ENCODE results near the gene NOLC1. TPM values are rescaled to one million over a fixed set of nuclear protein-coding genes. Genes with fewer than 3 reads are reported as not detected.
A peak's percentile ranks its signal among the peaks of the same experiment; 100 is the strongest.

Gene NOLC1
- total and polyA plus RNA-seq, 7 experiments from 2014 or later, result 45.1 to 98.5 (median 58.8) TPM

GRCh38 chr10:102120991-102121738 lies 31.0 kb upstream of the NOLC1 start:
- intact Hi-C loops (cut with micrococcal nuclease), result loop anchor here (1.0 kb wide), 3 partner anchors 11 to 303 kb away; partner anchors contain the start of genes NOLC1 (in 2 of the 2) and OGA (in 1 of the 2)
- Histone ChIP-seq H3K27ac (ENCODE audit: low read depth, low read length) (peak overlapping the region; percentile 97), H3K4me3 (ENCODE audit: low read length) (peak overlapping the region; percentile 90), H3K27me3 (ENCODE audit: control insufficient read depth in 2 of 2, insufficient read depth in 2 of 2, low read length in 2 of 2) (no peaks in the 10 kb centered on the region), H3K36me3 (ENCODE audit: control insufficient read depth in 2 of 3, insufficient read depth in 3 of 3, low read length in 3 of 3) (peaks cover 0 to 3% (median 0%) of the 10 kb centered on the region in 3 experiments), H3K9me3 (ENCODE audit: control insufficient read depth in 2 of 3, low read length in 3 of 3) (no peaks in the 10 kb centered on the region), H3K4me1 (ENCODE audit: control insufficient read depth in 2 of 2, insufficient read depth in 2 of 2, low read length in 2 of 2) (peaks cover 35 to 37% of the 10 kb centered on the region in 2 donors)
- ChIA-PET CTCF (interaction anchor here (2.8 kb wide), 1 partner anchor 11 kb away, joined by 12 read pairs; the partner anchor contains the start of gene PPRC1), POLR2A (interaction anchor here (0.6 to 1.9 kb wide), 7 partner anchors 8 to 629 kb away, joined by 3 to 10 read pairs (median 3); partner anchors contain the start of gene PPRC1)
- no peaks in the 10 kb centered on the region for H3K9me3 Mint-ChIP-seq
- ATAC-seq (no peak), DNase-seq (peak in 2 of 9 donors; percentile 33 to 41)
- H3K4me1 Mint-ChIP-seq, result peaks cover 29 to 57% (median 50%) of the 10 kb centered on the region in 7 donors
- H3K27me3 Mint-ChIP-seq, result no peaks in the 10 kb centered on the region
- H3K27ac Mint-ChIP-seq, result peak overlapping the region; percentile 80 to 97 (median 94)
- peak overlapping the region; percentile 87 to 98 (median 92) for H3K4me3 Mint-ChIP-seq
- H3K36me3 Mint-ChIP-seq, result no peaks in the 10 kb centered on the region

- H3K36me3 ChIP-seq (ENCODE audit: control insufficient read depth in 2 of 3, insufficient read depth in 3 of 3, low read length in 3 of 3), result peaks cover 0 to 3% (median 0%) of the 10 kb centered on the region in 3 experiments
- DNase-seq (no peak), ATAC-seq (no peak)
- Mint-ChIP-seq H3K4me3 (peak overlapping the region; percentile 43 to 98 (median 92)), H3K4me1 (peaks cover 22 to 50% (median 43%) of the 10 kb centered on the region in 7 donors), H3K9me3 (no peaks in the 10 kb centered on the region), H3K36me3 (peaks cover 0 to 2% (median 0%) of the 10 kb centered on the region in 5 donors), H3K27me3 (no peaks in the 10 kb centered on the region), H3K27ac (peak overlapping the region; percentile 78 to 97 (median 91))
- peak overlapping the region; percentile 97 for H3K27ac ChIP-seq (ENCODE audit: low read depth, low read length)
- H3K9me3 ChIP-seq (ENCODE audit: control insufficient read depth in 2 of 3, low read length in 3 of 3), result no peaks in the 10 kb centered on the region
- H3K27me3 ChIP-seq (ENCODE audit: control insufficient read depth in 2 of 2, insufficient read depth in 2 of 2, low read length in 2 of 2), result no peaks in the 10 kb centered on the region
- ChIA-PET CTCF (interaction anchor here (0.6 to 2.8 kb wide), 2 partner anchors 10 to 281 kb away, joined by 3 to 12 read pairs; partner anchors contain the start of gene PPRC1), POLR2A (interaction anchor here (0.6 to 1.9 kb wide), 9 partner anchors 9 to 276 kb away, joined by 3 to 11 read pairs (median 3); partner anchors contain the start of gene PPRC1)
- intact Hi-C loops (cut with micrococcal nuclease), result no loop called here
- peaks cover 28 to 30% of the 10 kb centered on the region in 2 donors for H3K4me1 ChIP-seq (ENCODE audit: control insufficient read depth in 2 of 2, insufficient read depth in 2 of 2, low read length in 2 of 2)
- peak overlapping the region; percentile 90 for H3K4me3 ChIP-seq (ENCODE audit: low read length)
These were observed 30.3 kb upstream of the NOLC1 start for GRCh38 chr10:102121739-102122372.

GRCh38 chr10:102122450-102122849 lies 29.7 kb upstream of the NOLC1 start:
- CTCF ChIA-PET, result interaction anchor here (0.8 to 2.8 kb wide), 2 partner anchors 10 kb away, joined by 3 to 12 read pairs; partner anchors contain the start of gene PPRC1
- peaks cover 0 to 3% (median 0%) of the 10 kb centered on the region in 3 experiments for H3K36me3 ChIP-seq (ENCODE audit: control insufficient read depth in 2 of 3, insufficient read depth in 3 of 3, low read length in 3 of 3)
- no peaks in the 10 kb centered on the region for H3K27me3 ChIP-seq (ENCODE audit: control insufficient read depth in 2 of 2, insufficient read depth in 2 of 2, low read length in 2 of 2)
- ATAC-seq, result no peak
- peaks cover 23 to 24% of the 10 kb centered on the region in 2 donors for H3K4me1 ChIP-seq (ENCODE audit: control insufficient read depth in 2 of 2, insufficient read depth in 2 of 2, low read length in 2 of 2)
- intact Hi-C loops (cut with micrococcal nuclease), result no loop called here
- H3K27ac ChIP-seq (ENCODE audit: low read depth, low read length), result peak overlapping the region; percentile 97
- no peaks in the 10 kb centered on the region for H3K9me3 ChIP-seq (ENCODE audit: control insufficient read depth in 2 of 3, low read length in 3 of 3)
- H3K9me3 Mint-ChIP-seq, result no peaks in the 10 kb centered on the region
- H3K36me3 Mint-ChIP-seq, result peaks cover 0 to 2% (median 0%) of the 10 kb centered on the region in 5 donors
- no peak overlapping the region for H3K4me3 ChIP-seq (ENCODE audit: low read length)
- no peaks in the 10 kb centered on the region for H3K27me3 Mint-ChIP-seq
- no peak for DNase-seq
- H3K27ac Mint-ChIP-seq, result peak overlapping the region in 8 of 9 donors; percentile 2 to 97 (median 76)
- POLR2A ChIA-PET, result interaction anchor here (0.6 to 1.9 kb wide), 8 partner anchors 10 to 1266 kb away, joined by 3 to 11 read pairs (median 3); partner anchors contain the start of gene PPRC1
- peak overlapping the region in 5 of 10 donors; percentile 14 to 94 (median 37) for H3K4me3 Mint-ChIP-seq
- H3K4me1 Mint-ChIP-seq, result peaks cover 16 to 44% (median 38%) of the 10 kb centered on the region in 7 donors

GRCh38 chr10:102123223-102123622 lies 29.0 kb upstream of the NOLC1 start:
- Histone ChIP-seq H3K27ac (ENCODE audit: low read depth, low read length) (peak overlapping the region; percentile 24), H3K4me3 (ENCODE audit: low read length) (no peak overlapping the region), H3K4me1 (ENCODE audit: control insufficient read depth in 2 of 2, insufficient read depth in 2 of 2, low read length in 2 of 2) (peaks cover 15 to 17% of the 10 kb centered on the region in 2 donors), H3K36me3 (ENCODE audit: control insufficient read depth in 2 of 3, insufficient read depth in 3 of 3, low read length in 3 of 3) (peaks cover 0 to 3% (median 0%) of the 10 kb centered on the region in 3 experiments), H3K27me3 (ENCODE audit: control insufficient read depth in 2 of 2, insufficient read depth in 2 of 2, low read length in 2 of 2) (no peaks in the 10 kb centered on the region), H3K9me3 (ENCODE audit: control insufficient read depth in 2 of 3, low read length in 3 of 3) (no peaks in the 10 kb centered on the region)
- Mint-ChIP-seq H3K9me3 (no peaks in the 10 kb centered on the region), H3K36me3 (peaks cover 0 to 2% (median 0%) of the 10 kb centered on the region in 5 donors), H3K27ac (peak overlapping the region in 7 of 9 donors; percentile 2 to 97 (median 80)), H3K4me3 (peak overlapping the region in 1 of 10 donors; percentile 43), H3K27me3 (no peaks in the 10 kb centered on the region), H3K4me1 (peaks cover 8 to 36% (median 30%) of the 10 kb centered on the region in 7 donors)
- ATAC-seq (no peak), DNase-seq (no peak)
- ChIA-PET CTCF (interaction anchor here (0.6 to 2.8 kb wide), 3 partner anchors 9 to 271 kb away, joined by 3 to 12 read pairs (median 3); partner anchors contain the start of gene PPRC1), POLR2A (interaction anchor here (0.6 to 1.9 kb wide), 4 partner anchors 9 to 1265 kb away, joined by 3 to 11 read pairs (median 4); partner anchors contain the start of genes NOLC1 and PPRC1)
- intact Hi-C loops (cut with micrococcal nuclease), result no loop called here

- Histone ChIP-seq H3K27ac (ENCODE audit: low read depth, low read length) (peak overlapping the region; percentile 89), H3K4me1 (ENCODE audit: control insufficient read depth in 2 of 2, insufficient read depth in 2 of 2, low read length in 2 of 2) (peaks cover 15 to 26% of the 10 kb centered on the region in 2 donors), H3K36me3 (ENCODE audit: control insufficient read depth in 2 of 3, insufficient read depth in 3 of 3, low read length in 3 of 3) (peaks cover 0 to 7% (median 0%) of the 10 kb centered on the region in 3 experiments), H3K27me3 (ENCODE audit: control insufficient read depth in 2 of 2, insufficient read depth in 2 of 2, low read length in 2 of 2) (no peaks in the 10 kb centered on the region), H3K4me3 (ENCODE audit: low read length) (no peak overlapping the region), H3K9me3 (ENCODE audit: control insufficient read depth in 2 of 3, low read length in 3 of 3) (no peaks in the 10 kb centered on the region)
- Mint-ChIP-seq H3K36me3 (peaks cover 0 to 6% (median 0%) of the 10 kb centered on the region in 5 donors), H3K27ac (peak overlapping the region in 6 of 9 donors; percentile 89 to 99 (median 94)), H3K27me3 (no peaks in the 10 kb centered on the region), H3K9me3 (no peaks in the 10 kb centered on the region), H3K4me3 (peak overlapping the region in 4 of 10 donors; percentile 94 to 99 (median 98)), H3K4me1 (peaks cover 29 to 42% (median 38%) of the 10 kb centered on the region in 7 donors)
- ATAC-seq (no peak), DNase-seq (no peak)
- ChIA-PET CTCF (interaction anchor here (0.5 to 2.2 kb wide), 12 partner anchors 10 to 1165 kb away, joined by 3 to 12 read pairs (median 4); partner anchors contain the start of gene NOLC1), POLR2A (interaction anchor here (0.6 to 2.0 kb wide), 13 partner anchors 9 to 513 kb away, joined by 3 to 15 read pairs (median 7); partner anchors contain the start of genes HPS6, LDB1, NOLC1 and TRIM8)
- intact Hi-C loops (cut with micrococcal nuclease), result loop anchor here (1.0 to 5.0 kb wide), 24 partner anchors 11 to 1236 kb away; partner anchors contain the start of genes ACTR1A (in 2 of the 2), ARMH3 (in 2 of the 2), BORCS7 (in 2 of the 2) and GBF1 (in 2 of the 2)
These were observed 20.7 kb upstream of the NOLC1 start for GRCh38 chr10:102131286-102132170.

Measured in naive thymus-derived CD4-positive, alpha-beta T cell (primary cell).